EL (cell line): ENCODE data around the gene ZMYND15.
A peak's percentile ranks its signal among the peaks of the same experiment; 100 is the strongest.

Source experiments
- DNase-seq: peaks from one replicate; pipeline ENCODE4 v3.0.0-alpha.2; 2016

ZMYND15 gene

GRCh38 chr17:4717791-4718190 lies 21.8 kb upstream of the ZMYND15 start:
- no peak for DNase-seq

GRCh38 chr17:4718276-4718675 lies 21.4 kb upstream of the ZMYND15 start:
- no peak for DNase-seq

DNA sequence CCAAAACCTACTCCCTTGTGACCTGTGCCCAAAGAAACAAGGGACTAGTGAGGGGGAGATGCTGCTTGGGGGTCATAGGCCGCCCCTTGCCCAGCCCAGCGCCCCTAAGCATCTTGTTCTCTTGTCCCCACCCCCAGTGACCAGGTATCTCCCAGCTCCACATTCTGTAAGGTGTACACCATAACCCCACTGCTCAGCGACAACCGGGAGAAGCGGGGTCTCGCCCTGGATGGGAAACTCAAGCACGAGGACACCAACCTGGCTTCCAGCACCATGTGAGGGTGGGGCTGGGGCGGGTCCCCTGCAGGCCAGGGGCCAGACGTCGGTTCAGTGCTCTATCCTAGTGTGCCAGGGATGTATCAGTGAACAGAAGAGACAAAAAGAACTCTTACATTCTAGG lies 20.5 kb upstream of the ZMYND15 start:
- DNase-seq = no peak

- no peak for DNase-seq
Observed at GRCh38 chr17:4719684-4720221, 19.9 kb upstream of the ZMYND15 start.

GRCh38 chr17:4720787-4721186 lies 18.8 kb upstream of the ZMYND15 start:
- no peak for DNase-seq

DNA sequence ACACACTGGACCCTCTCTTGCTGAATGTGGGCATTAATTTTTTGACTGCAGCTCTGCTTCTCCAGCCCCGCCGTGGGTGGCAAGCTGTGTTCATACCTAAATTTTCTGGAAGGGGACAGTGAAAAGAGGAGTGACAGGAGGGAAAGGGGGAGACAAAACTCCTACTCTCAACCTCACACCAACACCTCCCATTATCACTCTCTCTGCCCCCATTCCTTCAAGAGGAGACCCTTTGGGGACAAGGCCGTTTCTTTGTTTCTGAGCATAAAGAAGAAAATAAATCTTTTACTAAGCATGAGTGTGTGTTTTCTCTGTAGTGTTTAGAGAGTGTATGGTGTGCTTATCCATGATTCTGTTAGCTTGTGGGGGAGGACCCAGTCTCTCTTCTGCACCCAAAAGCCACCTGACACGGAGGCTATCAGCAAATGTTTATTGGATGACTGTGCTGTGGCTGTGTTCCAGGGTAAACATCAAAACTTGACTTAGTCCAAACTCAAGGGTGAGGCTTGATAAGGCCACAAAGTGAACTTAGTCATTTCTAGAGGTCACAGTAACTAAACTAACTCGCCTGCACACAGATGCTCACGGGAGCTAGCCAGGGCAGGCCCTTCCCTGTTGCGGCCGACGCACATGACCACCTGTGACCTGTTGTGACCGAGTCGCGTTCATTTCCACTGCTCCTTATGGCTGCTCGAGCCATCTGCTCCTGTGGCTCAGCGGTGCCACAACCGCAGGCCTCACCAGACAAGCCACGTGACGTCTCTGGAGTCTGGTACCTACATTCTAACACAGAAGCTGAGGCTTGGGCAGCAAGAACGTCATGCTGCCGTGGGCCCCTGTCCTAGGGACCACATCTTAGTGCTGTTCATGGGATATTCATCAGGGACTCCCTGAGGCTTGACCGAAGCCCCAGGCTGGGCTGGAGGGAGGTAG lies 18.2 kb upstream of the ZMYND15 start:
- DNase-seq = peak; percentile 58

GRCh38 chr17:4722678-4723240 lies 16.9 kb upstream of the ZMYND15 start:
- DNase-seq = no peak

DNA sequence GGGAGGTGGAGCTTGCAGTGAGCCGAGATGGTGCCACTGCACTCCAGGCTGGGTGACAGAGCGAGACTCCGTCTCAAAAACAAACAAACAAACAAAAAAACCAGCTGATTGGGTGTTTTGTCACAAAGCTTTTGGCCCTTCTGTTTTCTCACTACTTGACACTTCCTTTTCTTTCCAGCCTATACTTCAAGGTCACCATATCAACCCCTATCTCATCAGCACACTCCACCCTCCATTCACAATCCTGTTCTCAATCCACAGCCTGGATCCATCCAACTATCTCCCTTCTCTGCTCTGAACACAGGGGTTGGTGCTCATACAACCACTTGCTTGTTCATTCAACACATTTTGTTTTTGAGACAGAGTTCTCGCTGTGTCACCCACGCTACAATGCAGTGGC lies 15.0 kb upstream of the ZMYND15 start:
- no peak for DNase-seq

GRCh38 chr17:4725646-4726310 lies 13.9 kb upstream of the ZMYND15 start:
- DNase-seq = no peak

- DNase-seq = no peak
Observed at GRCh38 chr17:4728124-4728523, 11.5 kb upstream of the ZMYND15 start.

- DNase-seq = no peak
Observed at GRCh38 chr17:4733073-4733531, 6.5 kb upstream of the ZMYND15 start.

- no peak for DNase-seq
Observed at GRCh38 chr17:4734857-4735475, 4.7 kb upstream of the ZMYND15 start.

GRCh38 chr17:4735876-4736651 lies 3.6 kb upstream of the ZMYND15 start:
- DNase-seq = no peak

- no peak for DNase-seq
Observed at GRCh38 chr17:4738136-4739121, 1.2 kb upstream of the ZMYND15 start.

DNA sequence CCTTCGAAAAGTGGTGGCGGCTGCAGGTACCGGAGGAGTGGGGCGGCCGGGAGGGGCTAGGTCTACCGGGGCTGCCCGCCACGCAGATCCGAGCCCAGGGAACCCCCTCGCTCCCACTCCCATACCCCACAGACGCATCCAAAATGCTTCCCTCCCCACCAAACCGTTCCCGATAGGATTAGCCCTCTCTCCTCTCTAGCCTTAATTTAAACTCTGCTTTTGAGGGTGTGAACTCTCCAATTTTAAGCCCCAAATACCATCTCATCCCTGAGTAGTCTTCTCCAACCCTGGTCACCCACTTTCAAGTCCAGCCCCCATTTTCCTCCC lies 355 bp downstream of the ZMYND15 start:
- DNase-seq = no peak

- no peak for DNase-seq
Observed at GRCh38 chr17:4740584-4740983, 951 bp downstream of the ZMYND15 start.

DNA sequence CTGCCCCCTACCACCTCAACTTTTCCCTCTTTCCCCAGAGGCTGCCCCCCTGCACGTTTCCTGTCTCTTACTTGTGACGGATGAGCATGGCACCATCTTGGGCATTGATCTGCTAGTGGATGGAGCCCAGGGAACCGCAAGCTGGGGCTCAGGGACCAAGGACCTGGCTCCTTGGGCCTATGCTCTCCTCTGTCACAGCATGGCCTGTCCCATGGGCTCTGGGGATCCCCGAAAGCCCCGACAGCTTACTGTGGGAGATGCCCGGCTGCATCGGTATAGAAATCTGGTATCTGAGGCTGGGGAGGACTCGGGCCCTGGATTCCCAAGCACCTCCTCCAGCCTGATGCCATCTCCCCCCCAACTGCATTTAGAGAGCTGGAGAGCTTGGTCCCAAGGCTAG lies 1.9 kb downstream of the ZMYND15 start:
- DNase-seq = no peak

DNA sequence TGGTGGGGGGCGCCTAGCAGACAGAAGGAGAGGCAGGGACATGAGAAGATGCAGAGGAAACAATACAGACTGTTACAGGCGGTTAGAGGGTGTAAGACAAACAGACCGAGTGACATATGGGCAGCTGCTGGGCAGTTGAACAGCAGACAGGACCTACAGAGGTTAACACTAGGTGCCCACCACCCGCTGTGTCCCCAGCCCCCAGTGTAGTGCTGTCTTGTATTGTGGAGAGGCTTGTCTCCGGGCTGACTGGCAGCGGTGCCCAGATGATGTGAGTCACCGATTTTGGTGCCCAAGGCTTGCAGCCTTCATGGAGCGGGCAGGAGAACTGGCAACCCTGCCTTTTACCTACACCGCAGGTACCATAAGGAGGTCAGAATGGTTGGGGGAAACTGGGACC lies 2.5 kb downstream of the ZMYND15 start:
- no peak for DNase-seq

DNA sequence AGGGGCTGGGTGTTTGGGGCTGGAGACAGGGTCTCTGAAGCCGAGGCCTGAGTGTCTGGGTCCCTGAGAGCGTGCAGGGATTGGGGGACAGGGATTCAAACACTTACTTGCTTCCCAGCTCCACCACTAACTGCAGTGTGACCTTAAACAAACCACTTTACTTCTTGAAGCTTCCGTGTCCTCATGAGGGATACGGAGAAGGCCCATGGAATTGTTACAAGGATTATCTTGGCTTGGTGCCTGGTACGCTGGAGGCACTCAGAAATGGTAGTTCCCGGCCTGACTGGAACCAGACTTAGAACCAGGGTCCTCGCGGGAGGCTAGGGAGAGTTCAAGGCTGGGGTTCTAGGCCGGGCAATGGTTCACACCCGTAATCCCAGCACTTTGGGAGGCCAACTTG lies 3.0 kb downstream of the ZMYND15 start:
- no peak for DNase-seq

DNA sequence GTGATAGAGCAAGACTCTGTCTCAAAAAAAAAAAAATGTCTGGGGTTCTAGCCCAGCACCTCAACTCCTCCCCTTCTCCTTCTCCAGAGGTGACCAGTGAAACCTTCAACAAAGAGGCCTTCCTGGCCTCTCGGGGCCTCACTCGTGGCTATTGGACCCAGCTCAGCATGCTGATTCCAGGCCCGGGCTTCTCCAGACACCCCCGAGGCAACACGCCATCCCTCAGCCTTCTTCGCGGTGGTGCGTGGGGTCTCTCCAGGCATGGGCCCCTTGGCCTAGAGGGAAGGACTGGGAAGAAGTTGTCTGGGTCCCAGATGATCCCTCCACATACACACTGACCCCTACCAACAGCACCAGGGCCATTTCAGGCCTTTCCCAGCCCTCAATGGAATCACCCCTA lies 3.6 kb downstream of the ZMYND15 start:
- no peak for DNase-seq

DNA sequence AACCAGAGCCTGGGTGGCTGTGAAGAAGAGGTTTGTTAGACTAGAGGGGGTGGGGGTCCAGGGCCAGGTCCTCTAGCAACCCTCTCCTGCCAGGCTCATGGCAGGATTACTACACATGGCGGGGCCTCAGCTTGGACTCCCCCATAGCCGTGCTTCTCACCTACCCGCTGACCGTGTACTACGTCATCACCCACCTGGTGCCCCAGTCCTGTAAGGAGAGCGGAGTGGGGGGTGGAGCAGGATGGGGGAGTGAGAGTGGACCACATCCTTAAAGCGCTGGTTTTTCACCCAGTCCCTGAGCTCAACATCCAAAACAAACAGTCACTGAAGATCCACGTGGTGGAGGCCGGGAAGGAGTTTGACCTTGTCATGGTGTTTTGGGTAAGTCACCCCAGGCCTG lies 4.3 kb downstream of the ZMYND15 start:
- no peak for DNase-seq
